Thyroid gland (tissue), 4 donors: ENCODE results near the gene DTX1.

ENCODE experiments used
- POLR2A ChIP-seq, 2 donors: fragments of 450-650 bp; IDR thresholded peaks; one replicate each; pipeline ENCODE4 v1.6.1; 2017; ENCODE audit warnings: antibody characterized with exemption in 2 of 2, mild to moderate bottlenecking in 2 of 2, moderate library complexity in 1 of 2
- TF ChIP-seq, protein P1 (sequence below), 6 experiments: fragments of 200-600 bp in 3 of 6; fragments of 450-650 bp in 3 of 6; sonication (generic) in 3 of 6; IDR thresholded peaks; one replicate each; pipeline ENCODE4 v1.5.1; 2016 to 2019; ENCODE audit warnings: antibody characterized with exemption in 6 of 6, mild to moderate bottlenecking in 2 of 6, inconsistent platforms in 1 of 6, moderate library complexity in 1 of 6

DNA sequence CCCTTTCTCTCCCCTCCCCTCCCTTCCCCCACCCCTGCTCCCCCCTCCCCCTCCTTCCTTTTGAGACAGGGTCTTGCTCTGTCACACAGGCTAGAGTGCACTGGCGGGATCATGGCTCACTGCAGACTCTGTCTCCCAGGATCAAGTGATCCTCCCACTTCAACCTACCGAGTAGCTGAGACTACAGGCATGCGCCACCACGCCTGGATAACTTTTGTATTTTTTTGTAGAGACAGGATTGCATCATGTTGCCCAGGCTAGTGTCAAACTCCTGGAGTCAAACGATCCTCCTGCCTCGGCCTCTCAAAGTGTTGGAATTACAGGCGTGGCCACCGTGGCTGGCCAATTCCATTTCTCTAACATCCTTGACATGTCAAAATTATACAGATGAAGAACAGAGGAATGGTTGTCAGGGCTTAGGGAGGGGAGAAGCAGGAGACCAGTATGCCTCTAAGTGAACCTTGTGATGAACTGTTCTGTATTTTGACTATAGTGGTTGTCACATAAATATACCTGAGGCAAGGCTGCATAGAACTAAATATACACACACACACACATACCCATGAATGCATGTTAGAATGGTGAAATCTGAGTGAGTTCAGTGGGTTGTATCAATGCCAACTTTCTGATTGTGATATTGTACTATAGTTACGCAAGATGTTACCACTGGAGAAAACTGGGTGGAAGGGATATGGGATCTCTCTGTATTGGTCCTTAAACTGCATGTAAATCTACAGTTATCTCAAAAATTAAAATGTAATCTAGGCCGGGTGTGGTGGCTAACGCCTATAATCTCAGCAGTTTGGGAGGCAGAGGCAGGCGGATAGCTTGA lies 89.4 kb downstream of the DTX1 start:
- TF ChIP-seq, protein P1, sequence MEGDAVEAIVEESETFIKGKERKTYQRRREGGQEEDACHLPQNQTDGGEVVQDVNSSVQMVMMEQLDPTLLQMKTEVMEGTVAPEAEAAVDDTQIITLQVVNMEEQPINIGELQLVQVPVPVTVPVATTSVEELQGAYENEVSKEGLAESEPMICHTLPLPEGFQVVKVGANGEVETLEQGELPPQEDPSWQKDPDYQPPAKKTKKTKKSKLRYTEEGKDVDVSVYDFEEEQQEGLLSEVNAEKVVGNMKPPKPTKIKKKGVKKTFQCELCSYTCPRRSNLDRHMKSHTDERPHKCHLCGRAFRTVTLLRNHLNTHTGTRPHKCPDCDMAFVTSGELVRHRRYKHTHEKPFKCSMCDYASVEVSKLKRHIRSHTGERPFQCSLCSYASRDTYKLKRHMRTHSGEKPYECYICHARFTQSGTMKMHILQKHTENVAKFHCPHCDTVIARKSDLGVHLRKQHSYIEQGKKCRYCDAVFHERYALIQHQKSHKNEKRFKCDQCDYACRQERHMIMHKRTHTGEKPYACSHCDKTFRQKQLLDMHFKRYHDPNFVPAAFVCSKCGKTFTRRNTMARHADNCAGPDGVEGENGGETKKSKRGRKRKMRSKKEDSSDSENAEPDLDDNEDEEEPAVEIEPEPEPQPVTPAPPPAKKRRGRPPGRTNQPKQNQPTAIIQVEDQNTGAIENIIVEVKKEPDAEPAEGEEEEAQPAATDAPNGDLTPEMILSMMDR (IDR thresholded peaks at IDR 0.05) = no peak
- TF ChIP-seq POLR2A (IDR thresholded peaks at IDR 0.05) = no peak
